HG02571 (cell line): ENCODE measurements around the gene SORBS1.

Experiments used
- ATAC-seq: cut with Tn5 transposase; IDR thresholded peaks from one replicate; pipeline ENCODE4 v1.9.1; 2021; ENCODE audit warnings: mild to moderate bottlenecking, moderate library complexity; ENCODE audit not compliant: unreplicated experiment

Gene SORBS1

DNA sequence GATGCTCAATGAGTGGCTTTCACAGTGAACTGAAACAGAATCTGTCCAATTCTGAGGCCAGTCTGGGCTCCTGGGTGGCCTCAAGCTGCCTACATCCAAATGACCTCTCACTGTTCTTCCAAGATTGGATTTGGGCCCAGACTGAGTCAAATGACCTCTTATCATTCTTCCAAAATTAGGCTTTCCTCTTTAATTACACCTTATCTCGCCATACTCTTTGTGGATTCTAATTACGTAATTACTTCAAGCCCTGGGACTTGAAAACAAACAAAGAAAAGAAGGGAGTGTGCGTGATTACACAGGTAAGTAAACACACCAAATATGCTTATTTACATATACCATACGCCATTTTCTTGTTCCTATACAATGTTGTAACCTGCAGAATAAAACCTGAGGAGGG, 18.8 kb downstream of the SORBS1 start:
- ATAC-seq: no peak

DNA sequence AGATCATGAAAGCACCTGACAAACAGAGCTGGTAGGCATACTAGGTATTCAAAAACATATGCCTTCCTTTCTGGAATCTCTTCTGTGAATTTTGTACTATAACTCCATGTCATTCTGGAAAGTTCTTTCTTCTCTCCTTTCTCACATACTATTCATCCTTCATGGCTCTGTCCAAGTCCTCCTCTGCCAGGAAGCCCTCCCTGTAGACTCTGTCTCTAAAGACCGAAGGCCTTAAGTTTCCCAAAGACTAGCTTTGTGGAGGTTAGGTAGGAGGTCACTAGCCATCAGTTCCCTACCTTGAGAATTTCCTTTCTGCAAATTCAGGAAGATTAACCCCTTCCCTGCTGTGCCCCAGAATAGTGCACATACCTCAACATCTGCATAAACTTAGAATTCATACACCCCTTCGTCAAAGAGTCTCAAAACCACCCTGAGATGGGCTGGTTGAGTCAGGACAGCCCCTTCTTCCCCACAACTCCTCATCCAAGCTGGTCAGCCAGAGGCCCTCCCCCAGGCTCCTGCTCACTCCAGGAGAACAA, 20.6 kb downstream of the SORBS1 start:
- no peak for ATAC-seq

DNA sequence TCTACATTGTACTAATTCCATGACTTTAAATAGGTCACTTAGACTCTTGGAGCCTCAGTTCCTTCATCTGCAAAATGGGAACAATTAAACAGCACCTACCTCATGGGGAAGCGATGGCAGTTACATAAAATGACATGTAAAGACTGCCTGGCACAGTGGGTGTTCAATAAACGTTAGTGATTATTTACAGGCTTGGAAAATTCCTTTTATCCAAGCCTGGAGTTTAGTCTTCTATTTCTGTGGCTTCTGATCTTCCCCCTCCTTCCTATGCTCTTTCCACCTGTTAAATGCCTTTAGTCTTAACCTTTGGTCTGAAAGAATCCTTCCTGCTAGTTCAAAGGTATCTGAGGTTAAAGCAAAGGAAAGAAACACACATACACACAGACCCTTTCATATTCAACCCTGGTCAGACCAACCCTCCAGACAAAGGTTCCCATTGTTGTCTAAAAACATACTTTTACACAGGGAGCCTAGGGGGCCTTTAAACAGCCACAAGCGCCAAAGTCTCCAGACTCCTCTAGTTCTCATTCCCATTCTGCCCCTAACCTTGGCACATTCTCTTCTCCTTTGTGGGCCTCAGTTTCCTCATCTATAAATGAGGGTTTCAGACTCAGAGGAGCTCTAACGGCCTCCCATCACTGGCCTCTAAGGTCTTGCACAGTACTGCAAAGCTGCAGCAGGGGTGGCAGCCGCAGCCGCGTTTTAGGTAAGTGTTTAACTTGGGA, 21.4 kb downstream of the SORBS1 start:
- no peak for ATAC-seq

DNA sequence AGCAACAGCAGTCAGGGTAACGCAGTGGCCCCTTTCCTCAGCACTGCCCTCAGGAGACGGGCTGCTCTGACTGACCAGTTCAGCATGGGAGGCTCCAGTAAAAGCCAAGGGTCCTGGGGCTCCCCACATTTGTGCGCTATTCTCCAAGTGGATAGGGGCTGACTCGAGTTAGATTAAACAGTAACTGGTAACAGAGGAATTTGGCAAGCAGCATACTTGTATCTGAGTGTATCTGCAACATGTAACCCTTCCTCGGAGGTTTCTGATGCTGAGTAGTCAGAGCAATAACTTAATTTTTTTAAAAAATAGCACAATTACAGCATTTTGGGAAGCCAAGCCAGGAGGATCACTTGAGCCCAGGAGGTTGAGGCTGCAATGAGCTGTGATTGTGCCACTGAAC, 22.8 kb downstream of the SORBS1 start:
- no peak for ATAC-seq

DNA sequence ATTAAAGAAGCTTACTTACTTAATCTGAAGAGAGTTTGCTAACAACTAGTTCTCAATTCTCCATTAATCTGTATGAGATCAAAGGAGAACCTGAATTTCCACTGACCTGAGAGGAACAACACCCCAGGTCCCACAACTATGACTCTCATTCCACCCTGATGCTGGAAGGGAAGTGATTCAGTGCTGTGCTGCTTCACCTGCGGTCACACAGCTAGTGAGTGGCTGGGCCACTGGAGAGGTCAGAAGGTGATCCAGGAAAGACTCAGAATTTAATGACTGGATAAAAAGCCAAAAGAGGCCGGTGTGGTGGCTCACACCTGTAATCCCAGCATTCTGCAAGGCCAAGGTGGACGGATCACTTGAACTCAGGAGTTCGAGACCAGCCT, 23.6 kb downstream of the SORBS1 start:
- ATAC-seq: no peak

DNA sequence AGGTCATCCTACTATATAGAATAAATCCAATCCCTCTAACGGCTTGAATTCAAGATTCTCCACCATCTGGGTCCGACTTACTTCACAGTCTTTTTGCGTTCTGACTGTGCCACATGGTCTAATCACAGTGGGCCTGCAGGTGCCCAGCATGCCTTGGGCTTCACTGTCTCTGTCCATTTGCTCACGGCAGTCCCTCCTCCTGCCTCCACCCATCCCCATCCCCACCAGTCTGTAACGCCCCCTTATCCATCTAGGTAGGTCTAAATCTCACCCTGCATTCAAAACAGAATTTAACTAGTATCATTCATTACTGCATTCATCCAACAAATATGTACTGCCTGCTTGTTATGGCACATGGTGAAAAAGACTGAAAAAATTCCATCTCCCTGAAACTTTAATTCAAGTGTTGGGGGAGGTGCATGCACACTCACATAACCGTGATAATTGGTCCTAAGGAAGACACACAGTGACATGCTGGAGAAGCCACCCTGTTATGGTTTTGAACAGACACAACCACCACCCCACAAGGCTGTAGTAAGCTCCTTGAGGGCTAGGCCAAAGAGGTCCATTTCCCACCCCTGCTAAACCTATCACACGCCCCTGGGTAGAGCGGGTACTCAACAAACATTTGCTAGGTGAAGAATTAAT, 24.2 kb downstream of the SORBS1 start:
- no peak for ATAC-seq

DNA sequence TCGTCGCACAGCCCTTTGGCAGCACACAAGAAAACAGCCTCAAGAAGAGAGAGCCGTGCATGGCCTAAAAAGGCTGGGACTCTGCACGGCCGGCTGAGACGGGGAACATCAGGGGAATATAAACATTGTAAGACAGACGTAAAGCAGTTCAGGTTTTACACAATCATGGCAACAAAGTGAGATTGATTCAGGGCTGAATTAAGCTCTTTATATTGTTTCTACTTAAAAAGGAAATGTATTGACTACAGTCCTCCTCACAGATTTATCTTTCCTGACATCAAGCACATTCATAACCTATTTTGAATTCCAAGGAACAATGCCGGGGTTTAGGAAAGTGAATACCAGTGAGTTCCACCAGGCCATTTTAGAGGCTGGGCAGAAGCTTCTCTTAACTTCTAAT, 25.2 kb downstream of the SORBS1 start:
- no peak for ATAC-seq

DNA sequence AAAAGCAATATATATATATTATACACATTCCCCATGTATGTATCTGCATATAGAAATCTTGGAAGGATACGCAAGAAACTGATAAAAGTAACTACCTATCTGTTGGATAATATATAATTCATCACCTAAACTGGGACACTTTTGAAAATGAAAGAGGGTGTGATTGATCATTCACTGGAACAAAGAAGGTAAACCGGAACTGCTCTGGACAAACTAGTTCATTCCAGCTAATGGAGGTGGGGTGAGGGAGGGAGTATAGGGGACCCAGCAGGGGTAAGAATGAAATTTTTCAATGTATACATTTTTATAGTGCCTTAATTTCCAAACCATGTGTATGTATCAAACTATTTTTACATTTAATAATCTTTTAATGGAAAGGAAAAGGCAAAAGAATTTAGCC, 25.6 kb downstream of the SORBS1 start:
- no peak for ATAC-seq

DNA sequence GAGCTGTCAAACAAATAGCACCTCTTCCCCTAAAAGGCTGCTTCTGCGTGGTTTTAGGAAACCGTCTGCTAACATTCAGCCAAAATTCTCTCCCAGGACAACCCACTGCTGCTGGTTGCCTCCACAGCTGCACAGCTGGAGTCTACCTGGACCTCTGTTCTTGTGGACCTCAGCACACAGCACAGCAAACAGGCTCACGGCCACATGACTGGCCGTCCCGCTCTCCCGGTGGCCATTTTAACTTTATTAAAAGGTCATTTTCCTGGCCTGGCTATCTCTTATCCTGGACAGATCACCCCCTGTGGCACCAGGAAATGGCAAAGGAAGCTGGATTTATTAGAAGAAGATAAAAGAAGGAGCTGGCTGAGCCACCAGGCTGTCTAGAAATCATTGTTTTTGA, 27.6 kb downstream of the SORBS1 start:
- no peak for ATAC-seq

DNA sequence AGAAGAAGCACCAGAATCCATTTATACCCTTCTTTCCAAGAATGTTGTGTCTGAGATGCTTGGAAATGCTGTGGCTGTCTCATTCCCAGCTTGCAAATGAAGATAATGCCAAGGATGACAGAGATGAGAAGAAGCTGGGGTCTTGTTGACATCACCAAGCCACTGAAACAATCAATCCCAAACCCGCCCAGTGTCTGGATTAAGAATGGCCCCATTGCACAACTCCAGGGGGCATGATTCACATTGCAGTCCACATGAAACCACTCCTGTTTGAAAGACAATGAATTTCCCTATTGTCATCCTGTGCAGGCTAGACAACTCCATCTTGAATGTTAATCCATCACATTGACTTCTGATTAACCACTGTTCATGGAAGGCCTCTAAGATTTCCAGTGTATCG, 28.6 kb downstream of the SORBS1 start:
- ATAC-seq: no peak

DNA sequence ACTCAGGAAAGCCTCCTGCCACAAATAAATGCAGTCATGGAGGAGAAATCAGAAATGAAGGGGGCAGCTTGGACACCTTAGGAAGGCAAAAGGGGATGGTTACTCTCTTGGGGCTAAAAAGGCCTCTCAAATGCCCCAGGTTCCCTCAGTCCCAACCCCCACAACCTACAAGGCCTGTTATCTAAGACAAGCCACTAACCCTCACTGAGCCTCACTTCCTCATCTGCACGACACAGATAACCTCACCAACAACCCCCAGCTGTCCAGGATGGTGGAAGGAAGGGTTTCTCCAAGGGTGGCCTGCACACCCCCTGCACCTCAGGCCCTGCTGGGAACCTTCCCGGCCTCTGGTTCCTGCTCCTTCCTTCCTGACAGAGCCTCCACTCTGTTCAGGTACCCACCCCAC, 29.2 kb downstream of the SORBS1 start:
- ATAC-seq: no peak

DNA sequence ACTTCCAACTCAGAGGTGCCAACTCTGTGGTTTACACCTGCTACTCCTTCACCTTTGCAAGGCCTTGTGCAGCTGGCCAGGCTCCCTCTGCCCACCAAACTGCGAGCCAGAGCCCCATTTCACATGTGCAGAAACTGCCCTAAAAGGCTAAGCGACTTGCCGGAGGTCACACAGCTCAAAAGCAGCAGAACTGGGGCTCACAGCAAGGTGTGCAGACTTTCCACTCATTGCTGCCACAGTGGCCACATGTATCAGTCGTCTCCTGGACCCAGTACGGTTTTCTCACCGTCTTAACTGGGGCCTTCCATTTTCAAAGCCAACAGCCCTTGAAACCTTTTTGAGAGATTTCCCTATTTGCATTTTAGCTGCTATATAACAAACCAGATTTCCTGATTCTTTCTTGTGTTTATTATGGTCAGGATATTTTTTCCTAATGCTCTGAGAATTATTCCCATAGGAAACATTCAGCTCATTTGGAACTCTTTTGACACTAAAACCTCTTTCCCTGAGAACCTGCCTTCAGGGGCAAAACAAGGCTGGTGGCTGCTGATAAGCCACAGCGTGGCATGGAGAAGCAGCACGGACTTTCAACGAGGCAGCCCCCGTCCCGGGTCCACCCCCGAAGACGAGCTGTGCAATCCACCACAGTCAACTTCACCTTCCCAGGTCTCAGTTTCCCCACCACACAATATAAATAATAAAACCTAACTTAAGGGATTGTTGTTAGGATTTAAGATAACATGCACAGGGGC, 29.9 kb downstream of the SORBS1 start:
- ATAC-seq: no peak

DNA sequence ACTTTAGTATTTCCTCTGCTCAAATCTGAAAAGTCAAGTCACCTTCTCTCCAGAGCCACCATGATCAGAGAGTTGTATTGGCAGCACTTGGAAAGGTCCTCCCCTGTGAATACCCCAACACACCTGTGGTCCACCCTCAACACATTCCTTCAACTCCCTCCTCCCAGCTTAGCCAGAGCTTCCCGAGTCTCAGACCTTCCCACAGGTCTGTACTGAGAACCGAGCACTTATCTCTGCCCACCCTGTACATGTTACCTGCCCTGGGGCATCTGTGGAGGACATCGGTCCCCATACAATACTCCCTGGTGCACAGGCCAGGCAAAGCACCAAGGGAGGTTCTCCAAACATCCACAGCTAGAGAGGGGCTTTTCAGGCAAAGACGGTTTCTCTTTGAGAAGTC, 30.6 kb downstream of the SORBS1 start:
- no peak for ATAC-seq

DNA sequence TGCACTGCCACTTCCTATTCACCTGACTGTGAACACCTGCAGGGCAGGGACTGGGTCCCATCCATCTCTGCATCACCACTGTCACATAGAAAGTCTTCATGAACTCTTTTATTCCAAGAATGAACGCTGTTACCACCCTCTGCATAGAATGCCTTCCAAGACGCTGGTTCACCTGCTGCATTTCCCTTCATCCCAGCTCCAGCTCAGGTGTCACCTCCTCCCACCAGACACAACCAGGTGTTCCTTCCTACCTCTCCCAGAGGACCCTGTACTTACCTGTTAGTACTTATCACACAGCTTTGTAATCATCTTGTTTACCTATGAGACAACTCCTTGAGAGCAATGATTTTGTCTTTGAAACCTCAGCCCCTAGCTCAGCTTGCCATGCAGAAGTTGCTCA, 31.1 kb downstream of the SORBS1 start:
- no peak for ATAC-seq

DNA sequence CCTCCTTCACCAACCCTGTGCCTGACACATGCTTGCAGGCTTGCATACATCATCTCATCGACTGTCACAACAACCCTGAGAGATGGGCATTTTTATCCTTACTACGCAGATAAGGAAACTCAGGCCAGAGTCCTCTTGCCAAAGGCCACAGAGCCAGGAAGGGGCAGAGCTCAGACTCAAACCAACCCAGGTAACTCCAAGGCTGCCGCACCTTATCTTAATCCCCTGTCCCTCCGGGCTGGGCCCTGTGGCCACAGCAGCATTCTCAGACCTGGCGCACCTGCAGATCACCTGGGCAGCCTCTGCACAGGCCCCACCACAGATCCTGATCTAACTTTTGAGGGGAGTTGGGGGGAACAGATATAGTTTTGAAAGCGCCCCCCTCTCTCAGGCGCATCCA, 35.1 kb downstream of the SORBS1 start:
- ATAC-seq: no peak

DNA sequence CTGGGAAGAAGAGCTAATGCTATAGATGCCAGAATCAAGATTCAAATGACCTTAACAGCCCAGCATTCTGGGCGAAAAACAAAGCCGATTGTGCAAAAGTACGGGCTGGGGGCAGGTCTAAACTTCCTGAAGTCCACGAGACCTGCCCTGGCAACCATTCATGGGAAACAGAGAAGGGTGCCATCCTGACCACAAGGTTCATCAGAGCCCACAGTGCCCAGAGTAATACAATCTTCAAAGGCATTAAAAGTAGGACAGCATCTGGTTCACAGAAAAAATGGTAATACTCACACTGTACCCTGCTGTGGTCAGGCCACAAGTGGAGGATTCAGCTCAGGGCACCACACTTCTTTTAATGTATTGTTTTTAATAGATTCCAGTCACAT, 36.1 kb downstream of the SORBS1 start:
- ATAC-seq: no peak

DNA sequence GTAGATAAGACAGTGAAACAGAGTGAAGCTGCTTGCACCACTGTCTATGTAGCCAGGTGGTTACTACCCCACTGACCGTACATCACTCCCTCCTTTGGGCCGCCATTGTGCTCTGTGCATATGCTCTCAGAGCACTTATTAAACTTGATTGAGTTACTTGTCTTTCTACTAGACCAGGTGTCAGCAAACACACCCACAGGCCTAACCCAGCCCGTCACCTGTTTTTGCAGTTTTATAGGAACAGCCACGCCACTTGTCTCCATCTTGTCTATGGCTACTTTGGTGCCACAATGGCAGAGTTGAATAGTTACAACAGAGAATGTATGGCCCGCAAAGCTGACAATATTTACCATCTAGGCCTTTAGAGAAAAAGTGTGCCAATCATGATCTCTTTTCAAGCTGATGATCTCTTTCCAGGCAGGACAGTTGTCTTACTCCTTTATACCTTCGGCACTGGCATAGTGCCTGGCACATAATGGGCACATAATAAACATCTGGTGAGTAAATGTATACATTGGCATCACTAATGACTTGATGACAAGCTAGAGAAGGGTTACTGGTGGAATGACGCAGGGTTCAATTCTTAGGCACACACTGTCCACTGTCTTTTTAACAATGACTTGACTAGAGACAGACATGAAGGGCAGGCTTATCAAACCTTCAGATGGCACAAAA, 36.7 kb downstream of the SORBS1 start:
- ATAC-seq: no peak

DNA sequence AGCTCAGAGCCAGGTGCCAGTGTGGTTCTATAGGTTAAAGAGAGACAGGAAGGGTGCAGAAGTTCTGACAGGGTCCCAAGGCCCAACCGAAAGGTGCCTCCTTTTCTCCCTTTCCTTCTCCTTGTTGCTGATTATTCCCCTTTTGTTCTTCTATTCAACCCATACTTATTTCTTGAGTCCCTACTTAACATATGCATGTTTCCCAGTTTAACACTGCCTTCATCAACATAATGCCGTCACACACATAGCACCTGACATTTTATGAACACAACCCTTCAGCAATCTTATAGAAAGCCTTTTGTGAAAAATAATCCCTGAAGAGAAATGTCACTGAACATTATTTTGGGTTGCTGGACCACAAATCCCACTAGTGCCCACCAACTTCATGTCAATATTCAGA, 39.1 kb downstream of the SORBS1 start:
- no peak for ATAC-seq

DNA sequence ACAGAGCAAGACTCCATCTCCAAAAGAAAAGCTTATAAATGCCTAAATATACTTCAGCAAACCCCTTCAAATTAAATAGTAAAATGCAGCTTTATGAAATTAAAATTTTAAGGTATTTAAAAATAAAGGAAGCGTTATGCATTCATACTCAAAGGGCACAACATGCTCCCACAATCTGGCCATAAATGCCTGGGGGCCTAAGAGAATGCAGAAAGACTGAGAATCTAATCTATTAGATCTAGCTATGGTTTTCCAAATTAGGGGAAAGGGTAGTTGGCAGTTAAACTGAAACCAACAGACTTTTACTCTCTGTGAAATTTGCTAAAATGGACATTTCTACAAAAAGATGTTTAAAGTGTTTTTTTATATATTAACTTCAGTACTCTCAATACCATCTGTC, 40.6 kb downstream of the SORBS1 start:
- no peak for ATAC-seq

DNA sequence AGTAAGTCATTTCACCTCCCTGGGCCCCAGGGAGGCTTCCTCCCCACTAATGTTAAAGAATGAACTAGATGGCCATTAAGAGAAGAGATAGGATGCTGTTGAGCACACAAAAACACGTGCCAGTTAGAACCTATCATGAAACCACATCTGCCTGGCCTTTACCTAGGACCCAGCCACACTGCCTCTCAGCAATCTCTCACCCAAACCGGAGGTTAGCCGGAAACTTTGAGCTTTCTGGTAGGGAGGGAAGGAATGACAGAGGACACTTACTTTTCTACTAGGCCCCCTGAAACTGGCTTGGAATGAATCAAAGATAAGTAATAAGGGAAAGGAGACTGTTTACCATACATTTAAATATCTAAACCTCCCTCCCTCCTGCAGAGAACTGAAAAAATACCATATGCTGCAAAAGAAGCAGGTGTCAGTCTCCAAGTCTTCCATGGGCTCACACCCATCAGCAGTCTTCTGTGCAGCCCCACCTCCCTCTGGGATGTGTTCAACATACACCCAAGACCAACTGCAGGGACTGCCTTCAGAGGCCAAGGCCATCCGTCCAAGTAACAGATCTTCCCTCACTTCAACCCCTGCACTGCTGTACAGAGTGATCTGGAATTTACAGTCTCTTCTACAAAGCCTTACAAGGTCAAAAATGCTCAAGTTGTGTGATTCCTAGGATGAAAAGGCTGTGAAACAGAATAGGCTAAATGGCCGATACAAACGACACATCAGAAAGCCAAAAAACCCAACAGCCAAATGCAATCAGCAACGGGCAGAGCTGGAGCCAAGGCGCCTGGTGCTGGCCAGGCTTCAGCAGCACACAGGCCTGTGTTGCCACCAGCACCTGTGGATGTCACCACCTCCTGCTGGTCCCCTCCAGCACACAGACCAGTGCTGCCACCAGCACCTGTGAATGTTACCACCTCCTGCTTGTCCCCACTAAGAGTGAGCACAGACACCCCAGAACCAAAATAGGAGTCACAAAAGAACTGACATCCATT, 42.4 kb downstream of the SORBS1 start:
- ATAC-seq: no peak
